ENCODE measurements around the gene KCNC4.

- TF ChIP-seq CTCF (conservative IDR thresholded peaks at IDR 0.05; ENCODE audit: low read length) (no peak), EZH2phosphoT487 (IDR thresholded peaks at IDR 0.05; ENCODE audit: borderline replicate concordance, low read depth, low read length) (no peak)
Observed at GRCh38 chr1:110213143-110213540, 3.0 kb downstream of the KCNC4 start.
